Stimulated activated CD8-positive, alpha-beta memory T cell treated with anti-CD3 and anti-CD28 coated beads, Interleukin-12 subunit alpha, Interleukin-12 subunit beta, amount 100 ng/mL, for 24 hours (primary cell): ENCODE measurements around the gene COL18A1.

Experiments used
- DNase-seq: peaks from one replicate; pipeline ENCODE4 v3.0.0-alpha.2; 2020; ENCODE audit errors: extremely low read depth

Gene COL18A1

GRCh38 chr21:45479691-45480675, 75.0 kb downstream of the COL18A1 start:
- DNase-seq: no peak

GRCh38 chr21:45480701-45481500, 75.9 kb downstream of the COL18A1 start:
- no peak for DNase-seq

GRCh38 chr21:45481566-45481965, 76.6 kb downstream of the COL18A1 start:
- DNase-seq: no peak

GRCh38 chr21:45481977-45482898, 77.3 kb downstream of the COL18A1 start:
- DNase-seq: no peak

GRCh38 chr21:45482899-45483821, 78.2 kb downstream of the COL18A1 start:
- no peak for DNase-seq

GRCh38 chr21:45484318-45484717, 79.4 kb downstream of the COL18A1 start:
- no peak for DNase-seq

- no peak for DNase-seq
Measured at GRCh38 chr21:45485686-45486442, 80.9 kb downstream of the COL18A1 start.

GRCh38 chr21:45486443-45487160, 81.6 kb downstream of the COL18A1 start:
- DNase-seq: no peak

GRCh38 chr21:45487161-45487806, 82.3 kb downstream of the COL18A1 start:
- no peak for DNase-seq

GRCh38 chr21:45487891-45488600, 83.1 kb downstream of the COL18A1 start:
- no peak for DNase-seq

GRCh38 chr21:45488931-45489721, 84.2 kb downstream of the COL18A1 start:
- DNase-seq: no peak

GRCh38 chr21:45489722-45489982, 84.7 kb downstream of the COL18A1 start:
- no peak for DNase-seq

GRCh38 chr21:45490049-45490731, 85.2 kb downstream of the COL18A1 start:
- DNase-seq: no peak

- no peak for DNase-seq
Measured at GRCh38 chr21:45491056-45491455, 86.1 kb downstream of the COL18A1 start.

- DNase-seq: no peak
Measured at GRCh38 chr21:45491623-45492022, 86.7 kb downstream of the COL18A1 start.

- no peak for DNase-seq
Measured at GRCh38 chr21:45492765-45493164, 87.8 kb downstream of the COL18A1 start.
